Endothelial cell of umbilical vein (primary cell): ENCODE measurements around the gene ZFYVE16. TPM values are rescaled to one million over a fixed set of nuclear protein-coding genes. Genes with fewer than 3 reads are reported as not detected.

Source experiments
- BruUV-seq: library from RNA; stranded (reverse); fragments of 400-500 nt; replicated peaks from 2 replicates; lab custom pipeline; 2021; lab: Mats Ljungman, UMichigan
- CTCF ChIA-PET: fragments of 300-600, 350-600 bp; sonication (Branson Sonifier 250); formaldehyde crosslinking; loops from one replicate; lab custom pipeline; 2021; ENCODE audit warnings: antibody characterized with exemption, inconsistent platforms; lab: Charles Lee
- POLR2A ChIA-PET: fragments of 300-600, 350-600 bp; sonication (Branson Sonifier 250); formaldehyde crosslinking; loops from one replicate; lab custom pipeline; 2021; ENCODE audit warnings: antibody characterized with exemption, inconsistent platforms; lab: Charles Lee
- DNase-seq: peaks from one replicate; pipeline ENCODE4 v3.0.0-alpha.2; 2011; ENCODE audit warnings: low read depth, low spot score
- FAIRE-seq: peaks from 2 replicates; lab custom pipeline; 2011; peaks lifted over from hg19 to GRCh38; lab: Jason Lieb, UNC
- H2AFZ ChIP-seq: 2 replicates; pipeline ENCODE4 v1.6.0; 2012; ENCODE audit warnings: low read depth, low read length, control low read depth, inconsistent platforms
- H3K27ac ChIP-seq: 2 replicates; pipeline ENCODE4 v1.5.1; 2011; ENCODE audit warnings: low read depth, mild to moderate bottlenecking, control low read depth, low read length, moderate library complexity; ENCODE audit not compliant: insufficient read depth
- H3K27me3 ChIP-seq, 2 experiments: 2 replicates each; pipeline versions ENCODE4 v1.6.0 to v1.6.1; 2011; ENCODE audit warnings: low read length in 2 of 2, mixed read lengths in 1 of 2; ENCODE audit not compliant: control insufficient read depth in 2 of 2, insufficient read depth in 2 of 2
- H3K36me3 ChIP-seq, 2 experiments: 2 replicates in 1 of 2; 3 replicates in 1 of 2; pipeline ENCODE4 v1.5.1; 2011; ENCODE audit warnings: low read length in 2 of 2, mild to moderate bottlenecking in 1 of 2, moderate library complexity in 1 of 2; ENCODE audit not compliant: control insufficient read depth in 2 of 2, insufficient read depth in 2 of 2; ENCODE audit errors: extremely low read depth in 1 of 2
- H3K4me1 ChIP-seq: 3 replicates; pipeline ENCODE4 v1.5.1; 2011; ENCODE audit warnings: mild to moderate bottlenecking, low read length; ENCODE audit not compliant: control insufficient read depth, insufficient read depth; ENCODE audit errors: extremely low read depth
- H3K4me2 ChIP-seq: 2 replicates; pipeline ENCODE4 v1.6.1; 2011; ENCODE audit warnings: low read length, control low read depth, mixed read lengths; ENCODE audit not compliant: insufficient read depth
- H3K4me3 ChIP-seq, 3 experiments: fragments of 200-600 bp in 1 of 3; sonication (generic), shearing (Covaris generic) in 1 of 3; replicated peaks in 1 of 3; 2 replicates each; pipeline ENCODE4 v1.5.1; 2011 to 2016; ENCODE audit warnings: control low read depth in 3 of 3, low read length in 3 of 3, mild to moderate bottlenecking in 2 of 3, inconsistent platforms in 1 of 3, low read depth in 1 of 3, moderate library complexity in 1 of 3; ENCODE audit not compliant: insufficient read depth in 1 of 3
- H3K79me2 ChIP-seq: 2 replicates; pipeline ENCODE4 v1.6.0; 2012; ENCODE audit warnings: low read length, inconsistent platforms; ENCODE audit not compliant: control insufficient read depth, insufficient read depth
- H3K9ac ChIP-seq: replicated peaks from 2 replicates; pipeline ENCODE3; 2011; ENCODE audit warnings: low read length, control low read depth; ENCODE audit not compliant: insufficient read depth; ENCODE audit errors: extremely low read depth
- H3K9me1 ChIP-seq: replicated peaks from 3 replicates; pipeline ENCODE4 v1.6.0; 2011; ENCODE audit warnings: mild to moderate bottlenecking, low read length; ENCODE audit not compliant: control insufficient read depth, insufficient read depth; ENCODE audit errors: extremely low read depth
- H3K9me3 ChIP-seq: replicated peaks from 2 replicates; pipeline ENCODE4 v1.5.1; 2012; ENCODE audit warnings: low read length, inconsistent platforms; ENCODE audit not compliant: control insufficient read depth, insufficient read depth
- H4K20me1 ChIP-seq: replicated peaks from 2 replicates; pipeline ENCODE3; 2011; ENCODE audit warnings: mild to moderate bottlenecking, low read length; ENCODE audit not compliant: control insufficient read depth, insufficient read depth; ENCODE audit errors: extremely low read depth
- EZH2 ChIP-seq: IDR thresholded peaks from 2 replicates; pipeline ENCODE4 v1.6.1; 2012; ENCODE audit warnings: borderline replicate concordance, low read depth, mild to moderate bottlenecking, moderate library complexity, low read length, inconsistent platforms; ENCODE audit not compliant: severe bottlenecking
- FOS ChIP-seq: IDR thresholded peaks from 2 replicates; pipeline ENCODE4 v1.6.1; 2011; ENCODE audit warnings: mild to moderate bottlenecking, low read length, moderate library complexity, borderline replicate concordance; ENCODE audit not compliant: insufficient read depth
- GATA2 ChIP-seq: IDR thresholded peaks from 2 replicates; pipeline ENCODE4 v1.7.0; 2011; ENCODE audit warnings: low read depth, mild to moderate bottlenecking, moderate library complexity, mixed read lengths, low read length; ENCODE audit not compliant: insufficient read length, insufficient read depth
- JUN ChIP-seq: IDR thresholded peaks from 2 replicates; pipeline ENCODE4 v1.6.1; 2011; ENCODE audit warnings: borderline replicate concordance, low read depth; ENCODE audit not compliant: insufficient read length, insufficient read depth
- MYC ChIP-seq: IDR thresholded peaks from one replicate; pipeline ENCODE4 v1.6.1; 2011; ENCODE audit warnings: mild to moderate bottlenecking, low read depth, low read length
- POLR2A ChIP-seq: IDR thresholded peaks from 2 replicates; pipeline ENCODE4 v1.6.1; 2012; ENCODE audit warnings: low read depth, mild to moderate bottlenecking, control low read depth, low read length
- POLR2AphosphoS5 ChIP-seq: IDR thresholded peaks from 2 replicates; pipeline ENCODE4 v1.6.1; 2012; ENCODE audit warnings: low read depth, mild to moderate bottlenecking, control low read depth, low read length, moderate library complexity; ENCODE audit not compliant: insufficient read depth
- dilution Hi-C: fragments of 300-500 bp; cut with MboI; formaldehyde crosslinking; loops from one replicate; pipeline ENCODE4 v1.15.0; 2019; ENCODE audit warnings: low sequenced_read_pairs; ENCODE audit not compliant: extremely low pct_ligation_motif_present
- intact Hi-C: fragments of 100-400 bp; cut with micrococcal nuclease; formaldehyde crosslinking; loops from one replicate; pipeline ENCODE4 v1.10.0; 2022
- polyA plus RNA-seq, 4 experiments: library from polyadenylated mRNA; depleted of rRNA in 3 of 4; stranded (reverse) in 3 of 4; unstranded in 1 of 4; fragments of >200 nt; gene quantifications; 2 replicates each; pipeline versions ENCODE4 v1.2.1 to v1.2.3, GENCODE V29; 2011 to 2012; ENCODE audit warnings: missing spikeins in 1 of 4
- total RNA-seq: library from RNA; stranded (reverse); gene quantifications from 2 replicates; pipeline ENCODE4 v1.2.3, GENCODE V29; 2021
- TF ChIP-seq, protein P1 (sequence below), 2 donors: IDR thresholded peaks; 1 replicate in 1 of 2; 2 replicates in 1 of 2; pipeline ENCODE4 v1.5.1; 2011; ENCODE audit warnings: low read length in 2 of 2, mild to moderate bottlenecking in 2 of 2, moderate library complexity in 2 of 2, control low read depth in 1 of 2, inconsistent platforms in 1 of 2, low read depth in 1 of 2; ENCODE audit not compliant: insufficient read depth in 1 of 2; ENCODE audit errors: extremely low read depth in 1 of 2
- TF ChIP-seq, protein P2 (sequence below): IDR thresholded peaks from 2 replicates; pipeline ENCODE4 v1.6.1; 2011; ENCODE audit not compliant: insufficient read depth, insufficient read length

ZFYVE16 gene
- total and polyA plus RNA-seq, 2 donors (not counting 3 experiments of a cell fraction or from before 2014, with no cell fraction given) = 5.1 to 43.1 TPM

DNA sequence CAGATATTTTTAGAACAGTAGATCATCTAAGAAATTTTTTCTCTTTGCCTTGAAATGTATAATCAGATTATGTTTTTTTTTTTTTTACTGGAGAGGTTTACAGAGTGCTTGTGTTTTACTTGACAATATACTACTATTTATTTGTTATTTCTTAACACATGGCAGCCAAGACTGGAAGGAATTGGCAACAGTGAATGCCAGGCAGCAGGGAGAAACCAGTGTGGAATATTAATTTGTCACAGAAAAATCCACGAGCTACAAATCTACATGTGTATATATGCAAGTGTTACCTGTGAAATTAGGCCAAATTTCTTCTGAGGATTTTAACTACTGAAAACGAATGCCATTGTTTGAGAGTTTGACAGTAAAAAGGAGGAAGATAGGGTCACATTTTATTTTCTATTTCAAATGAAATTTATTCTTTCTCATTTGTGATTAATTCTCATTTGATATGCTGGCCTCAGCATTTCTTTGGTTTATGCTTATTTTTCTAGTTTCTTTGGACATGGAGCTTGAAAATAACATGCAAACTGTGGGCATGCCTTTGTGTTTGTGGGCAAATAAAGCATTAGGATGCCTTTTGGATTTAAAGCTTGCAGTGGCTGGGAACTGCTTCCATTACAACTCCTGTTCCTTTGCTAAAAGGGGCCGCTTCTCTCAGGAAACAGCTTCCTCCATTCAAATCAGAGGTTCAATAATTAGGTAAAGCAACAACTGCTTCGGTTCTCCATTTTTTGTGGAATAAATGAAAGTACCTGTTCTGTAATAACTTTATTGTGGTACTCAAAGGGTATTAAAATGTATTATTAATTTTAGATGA is 39.0 kb upstream of the ZFYVE16 start:
- no peaks in the 10 kb centered on the region for H3K9me3 ChIP-seq
- no peaks in the 10 kb centered on the region for H3K36me3 ChIP-seq
- intact Hi-C loops = no loop called here
- H3K79me2 ChIP-seq = no peaks in the 10 kb centered on the region
- no peaks in the 10 kb centered on the region for H3K27me3 ChIP-seq
- no peak overlapping the region for H3K4me3 ChIP-seq
- H3K4me1 ChIP-seq = peaks cover 5% of the 10 kb centered on the region
- no peak for TF ChIP-seq FOS
- no peaks in the 10 kb centered on the region for H4K20me1 ChIP-seq
- no peak overlapping the region for H3K4me2 ChIP-seq
- H3K9ac ChIP-seq = no peak overlapping the region
- H2AFZ ChIP-seq = no peak overlapping the region
- no TSS peak for BruUV-seq
- H3K27ac ChIP-seq = no peak overlapping the region
- dilution Hi-C loops = no loop called here
- POLR2A ChIA-PET = no interaction called here
- DNase-seq (no peak), FAIRE-seq (no peak)
- CTCF ChIA-PET = interaction anchor here (0.9 to 2.0 kb wide), 2 partner anchors 9 to 23 kb away, joined by 3 to 7 read pairs; no protein-coding TSS in a partner anchor
- H3K9me1 ChIP-seq = no peaks in the 10 kb centered on the region

DNA sequence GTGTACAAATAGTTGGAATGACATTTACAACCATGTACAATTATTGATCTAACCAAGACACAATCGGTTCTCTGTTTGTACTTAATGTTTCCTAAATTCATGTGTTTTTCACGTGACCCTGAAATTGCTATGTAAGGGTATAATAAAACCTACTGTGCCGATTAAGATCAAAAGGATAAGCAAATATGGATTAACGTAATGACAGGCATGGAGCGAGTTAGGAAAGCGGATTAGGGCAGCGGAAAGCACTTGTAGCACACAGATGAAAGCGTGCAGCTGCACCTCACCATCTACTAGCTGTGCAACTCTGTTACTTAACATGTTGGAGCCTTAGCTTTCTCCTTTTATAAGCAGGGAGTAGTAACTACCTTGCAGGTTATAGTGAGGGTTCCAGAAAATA is 38.3 kb upstream of the ZFYVE16 start:
- no peaks in the 10 kb centered on the region for H3K27me3 ChIP-seq
- no peaks in the 10 kb centered on the region for H3K9me3 ChIP-seq
- BruUV-seq = no TSS peak
- H3K27ac ChIP-seq = no peak overlapping the region
- peaks cover 5% of the 10 kb centered on the region for H3K4me1 ChIP-seq
- TF ChIP-seq, protein P1, sequence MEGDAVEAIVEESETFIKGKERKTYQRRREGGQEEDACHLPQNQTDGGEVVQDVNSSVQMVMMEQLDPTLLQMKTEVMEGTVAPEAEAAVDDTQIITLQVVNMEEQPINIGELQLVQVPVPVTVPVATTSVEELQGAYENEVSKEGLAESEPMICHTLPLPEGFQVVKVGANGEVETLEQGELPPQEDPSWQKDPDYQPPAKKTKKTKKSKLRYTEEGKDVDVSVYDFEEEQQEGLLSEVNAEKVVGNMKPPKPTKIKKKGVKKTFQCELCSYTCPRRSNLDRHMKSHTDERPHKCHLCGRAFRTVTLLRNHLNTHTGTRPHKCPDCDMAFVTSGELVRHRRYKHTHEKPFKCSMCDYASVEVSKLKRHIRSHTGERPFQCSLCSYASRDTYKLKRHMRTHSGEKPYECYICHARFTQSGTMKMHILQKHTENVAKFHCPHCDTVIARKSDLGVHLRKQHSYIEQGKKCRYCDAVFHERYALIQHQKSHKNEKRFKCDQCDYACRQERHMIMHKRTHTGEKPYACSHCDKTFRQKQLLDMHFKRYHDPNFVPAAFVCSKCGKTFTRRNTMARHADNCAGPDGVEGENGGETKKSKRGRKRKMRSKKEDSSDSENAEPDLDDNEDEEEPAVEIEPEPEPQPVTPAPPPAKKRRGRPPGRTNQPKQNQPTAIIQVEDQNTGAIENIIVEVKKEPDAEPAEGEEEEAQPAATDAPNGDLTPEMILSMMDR (IDR thresholded peaks at IDR 0.05; ENCODE audit: extremely low read depth in 1 of 2, insufficient read depth in 1 of 2, low read depth in 1 of 2, low read length in 2 of 2) = no peak
- TF ChIP-seq, protein P2, sequence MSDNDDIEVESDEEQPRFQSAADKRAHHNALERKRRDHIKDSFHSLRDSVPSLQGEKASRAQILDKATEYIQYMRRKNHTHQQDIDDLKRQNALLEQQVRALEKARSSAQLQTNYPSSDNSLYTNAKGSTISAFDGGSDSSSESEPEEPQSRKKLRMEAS = no peak
- no peak for TF ChIP-seq EZH2
- TF ChIP-seq JUN = no peak
- no peak for TF ChIP-seq MYC
- no peak for TF ChIP-seq GATA2
- no peak for TF ChIP-seq POLR2A
- TF ChIP-seq FOS = no peak
- no peak for TF ChIP-seq POLR2AphosphoS5
- H3K4me3 ChIP-seq = no peak overlapping the region
- ChIA-PET CTCF (interaction anchor here (0.6 to 2.0 kb wide), 3 partner anchors 8 to 286 kb away, joined by 3 to 7 read pairs (median 3); no protein-coding TSS in a partner anchor), POLR2A (no interaction called here)
- H4K20me1 ChIP-seq = no peaks in the 10 kb centered on the region
- H3K9ac ChIP-seq = no peak overlapping the region
- no peaks in the 10 kb centered on the region for H3K79me2 ChIP-seq
- DNase-seq (no peak), FAIRE-seq (no peak)
- intact Hi-C loops (no loop called here), dilution Hi-C loops (no loop called here)
- H2AFZ ChIP-seq = no peak overlapping the region
- H3K36me3 ChIP-seq = no peaks in the 10 kb centered on the region
- no peak overlapping the region for H3K4me2 ChIP-seq
- H3K9me1 ChIP-seq = no peaks in the 10 kb centered on the region
